ENCODE data around the gene SPATA18.

Gene SPATA18

GRCh38 chr4:52012651-52013050 is 38.5 kb upstream of the SPATA18 start:
- Histone ChIP-seq H3K9me2 (replicated peaks; ENCODE audit: low read depth, low read length) (no peaks in the 10 kb centered on the region), H3K4me2 (ENCODE audit: low read depth, low read length, poor library complexity, severe bottlenecking) (no peak overlapping the region), H3K9ac (ENCODE audit: low read depth, low read length, poor library complexity, severe bottlenecking) (no peak overlapping the region), H3K27me3 (ENCODE audit: insufficient read depth, low read length, poor library complexity, severe bottlenecking) (no peaks in the 10 kb centered on the region), H3F3A (ENCODE audit: low read depth) (no peaks in the 10 kb centered on the region), H3K79me2 (ENCODE audit: insufficient read depth, low read length) (no peaks in the 10 kb centered on the region), H3K36me3 (ENCODE audit: insufficient read depth, low read length) (no peaks in the 10 kb centered on the region), H4K20me1 (ENCODE audit: insufficient read depth, low read length, poor library complexity, severe bottlenecking) (no peaks in the 10 kb centered on the region), H3K9me3 (ENCODE audit: insufficient read depth, low read depth, low read length) (no peaks in the 10 kb centered on the region), H3K4me1 (ENCODE audit: insufficient read depth, low read length, poor library complexity, severe bottlenecking) (no peaks in the 10 kb centered on the region), H3K4me3 (ENCODE audit: low read length, poor library complexity, severe bottlenecking) (no peak overlapping the region), H2AFZ (ENCODE audit: low read length) (no peak overlapping the region)
- no peak for TF ChIP-seq CTCF (conservative IDR thresholded peaks at IDR 0.05; ENCODE audit: low read length)
- TF ChIP-seq EZH2phosphoT487 (IDR thresholded peaks at IDR 0.05; ENCODE audit: borderline replicate concordance), result no peak

- Histone ChIP-seq H3K79me2 (ENCODE audit: insufficient read depth, low read length) (no peaks in the 10 kb centered on the region), H3K9me3 (ENCODE audit: insufficient read depth, low read depth, low read length) (no peaks in the 10 kb centered on the region), H3K27me3 (ENCODE audit: insufficient read depth, low read length, poor library complexity, severe bottlenecking) (no peaks in the 10 kb centered on the region), H3K9ac (ENCODE audit: low read depth, low read length, poor library complexity, severe bottlenecking) (no peak overlapping the region), H3K4me3 (ENCODE audit: low read length, poor library complexity, severe bottlenecking) (no peak overlapping the region), H3K4me2 (ENCODE audit: low read depth, low read length, poor library complexity, severe bottlenecking) (no peak overlapping the region), H4K20me1 (ENCODE audit: insufficient read depth, low read length, poor library complexity, severe bottlenecking) (no peaks in the 10 kb centered on the region), H3K9me2 (replicated peaks; ENCODE audit: low read depth, low read length) (no peaks in the 10 kb centered on the region), H2AFZ (ENCODE audit: low read length) (no peak overlapping the region), H3K36me3 (ENCODE audit: insufficient read depth, low read length) (no peaks in the 10 kb centered on the region), H3K4me1 (ENCODE audit: insufficient read depth, low read length, poor library complexity, severe bottlenecking) (no peaks in the 10 kb centered on the region), H3F3A (ENCODE audit: low read depth) (no peaks in the 10 kb centered on the region)
- TF ChIP-seq EZH2phosphoT487 (IDR thresholded peaks at IDR 0.05; ENCODE audit: borderline replicate concordance) (no peak), CTCF (conservative IDR thresholded peaks at IDR 0.05; ENCODE audit: low read length) (no peak)
Measured at GRCh38 chr4:52014903-52015302, 36.2 kb upstream of the SPATA18 start.

GRCh38 chr4:52015366-52015765 is 35.7 kb upstream of the SPATA18 start:
- Histone ChIP-seq H4K20me1 (ENCODE audit: insufficient read depth, low read length, poor library complexity, severe bottlenecking) (no peaks in the 10 kb centered on the region), H3K27me3 (ENCODE audit: insufficient read depth, low read length, poor library complexity, severe bottlenecking) (no peaks in the 10 kb centered on the region), H3K9me3 (ENCODE audit: insufficient read depth, low read depth, low read length) (no peaks in the 10 kb centered on the region), H2AFZ (ENCODE audit: low read length) (no peak overlapping the region), H3K4me2 (ENCODE audit: low read depth, low read length, poor library complexity, severe bottlenecking) (no peak overlapping the region), H3K36me3 (ENCODE audit: insufficient read depth, low read length) (no peaks in the 10 kb centered on the region), H3K4me3 (ENCODE audit: low read length, poor library complexity, severe bottlenecking) (no peak overlapping the region), H3K9ac (ENCODE audit: low read depth, low read length, poor library complexity, severe bottlenecking) (no peak overlapping the region), H3K79me2 (ENCODE audit: insufficient read depth, low read length) (no peaks in the 10 kb centered on the region), H3K4me1 (ENCODE audit: insufficient read depth, low read length, poor library complexity, severe bottlenecking) (no peaks in the 10 kb centered on the region), H3K9me2 (replicated peaks; ENCODE audit: low read depth, low read length) (no peaks in the 10 kb centered on the region), H3F3A (ENCODE audit: low read depth) (no peaks in the 10 kb centered on the region)
- TF ChIP-seq EZH2phosphoT487 (IDR thresholded peaks at IDR 0.05; ENCODE audit: borderline replicate concordance) (no peak), CTCF (conservative IDR thresholded peaks at IDR 0.05; ENCODE audit: low read length) (peak; percentile 46)
